Measurements from ENCODE around the gene AP3S2. TPM values are rescaled to one million over a fixed set of nuclear protein-coding genes. Genes with fewer than 3 reads are reported as not detected.
A peak's percentile ranks its signal among the peaks of the same experiment; 100 is the strongest.

AP3S2 gene
- total and polyA plus RNA-seq, 7 donors = 18.0 to 74.3 (median 44.7) TPM

GRCh38 chr15:89910891-89911626 is 17.3 kb upstream of the AP3S2 start:
- 83 to 87% (median 84%) methylated on average over 6 of the region's 6 CpGs for WGBS, 3 donors
- H3K27me3 ChIP-seq (ENCODE audit: insufficient read depth in 3 of 3, low read length in 2 of 3) = no peaks in the 10 kb centered on the region
- H3K27ac ChIP-seq = no peak overlapping the region
- DNase-seq (no peak), ATAC-seq (no peak)
- peak overlapping the region; percentile 91 for H3K4me3 ChIP-seq
- peaks cover 6% of the 10 kb centered on the region for H3K4me1 ChIP-seq
- TF ChIP-seq, protein P1, sequence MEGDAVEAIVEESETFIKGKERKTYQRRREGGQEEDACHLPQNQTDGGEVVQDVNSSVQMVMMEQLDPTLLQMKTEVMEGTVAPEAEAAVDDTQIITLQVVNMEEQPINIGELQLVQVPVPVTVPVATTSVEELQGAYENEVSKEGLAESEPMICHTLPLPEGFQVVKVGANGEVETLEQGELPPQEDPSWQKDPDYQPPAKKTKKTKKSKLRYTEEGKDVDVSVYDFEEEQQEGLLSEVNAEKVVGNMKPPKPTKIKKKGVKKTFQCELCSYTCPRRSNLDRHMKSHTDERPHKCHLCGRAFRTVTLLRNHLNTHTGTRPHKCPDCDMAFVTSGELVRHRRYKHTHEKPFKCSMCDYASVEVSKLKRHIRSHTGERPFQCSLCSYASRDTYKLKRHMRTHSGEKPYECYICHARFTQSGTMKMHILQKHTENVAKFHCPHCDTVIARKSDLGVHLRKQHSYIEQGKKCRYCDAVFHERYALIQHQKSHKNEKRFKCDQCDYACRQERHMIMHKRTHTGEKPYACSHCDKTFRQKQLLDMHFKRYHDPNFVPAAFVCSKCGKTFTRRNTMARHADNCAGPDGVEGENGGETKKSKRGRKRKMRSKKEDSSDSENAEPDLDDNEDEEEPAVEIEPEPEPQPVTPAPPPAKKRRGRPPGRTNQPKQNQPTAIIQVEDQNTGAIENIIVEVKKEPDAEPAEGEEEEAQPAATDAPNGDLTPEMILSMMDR (IDR thresholded peaks at IDR 0.05) = no peak
- no peaks in the 10 kb centered on the region for H3K9me3 ChIP-seq
- intact Hi-C loops (cut with DNase I) = loop anchor here (5.0 kb wide), 2 partner anchors 91 to 161 kb away; partner anchors contain the start of gene ZNF710 (in 1 of the 2)
- peaks cover 0 to 41% of the 10 kb centered on the region in 2 donors for H3K36me3 ChIP-seq (ENCODE audit: insufficient read depth in 1 of 2, low read depth in 1 of 2)

GRCh38 chr15:89909611-89910010 is 15.8 kb upstream of the AP3S2 start:
- WGBS, 3 donors = 25 to 77% (median 31%) methylated on average over 1 to 2 of the region's 2 CpGs
- no peak overlapping the region for H3K27ac ChIP-seq
- H3K9me3 ChIP-seq = no peaks in the 10 kb centered on the region
- no peaks in the 10 kb centered on the region for H3K27me3 ChIP-seq (ENCODE audit: insufficient read depth in 3 of 3, low read length in 2 of 3)
- no peak for ATAC-seq
- intact Hi-C loops (cut with DNase I) = loop anchor here (5.0 to 10.0 kb wide), 3 partner anchors 93 to 315 kb away; partner anchors contain the start of gene ZNF710 (in 1 of the 2)
- TF ChIP-seq, protein P1 (IDR thresholded peaks at IDR 0.05) = no peak
- no peak for DNase-seq
- no peak overlapping the region for H3K4me3 ChIP-seq
- peaks cover 0 to 51% of the 10 kb centered on the region in 2 donors for H3K36me3 ChIP-seq (ENCODE audit: insufficient read depth in 1 of 2, low read depth in 1 of 2)
- peaks cover 6% of the 10 kb centered on the region for H3K4me1 ChIP-seq

DNA sequence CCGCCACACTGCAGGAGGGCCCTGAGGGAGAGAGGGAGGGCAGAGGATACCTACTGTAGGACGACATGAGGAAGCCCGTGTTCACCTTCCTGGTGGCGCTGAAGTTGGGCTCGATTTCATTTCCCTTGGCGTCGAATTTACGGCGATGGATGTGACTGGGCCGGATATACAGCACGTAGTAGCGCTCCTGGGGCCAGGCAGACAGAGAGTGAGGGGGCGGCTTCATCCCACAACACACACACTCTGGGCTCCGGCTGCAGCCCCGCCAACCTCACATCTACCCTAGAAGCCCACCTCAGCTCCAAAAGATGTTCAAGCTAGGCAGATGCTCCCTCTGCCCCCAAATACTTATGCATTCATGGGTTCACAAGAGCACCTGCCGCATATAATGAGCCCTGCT is 14.4 kb upstream of the AP3S2 start:
- TF ChIP-seq, protein P1 (IDR thresholded peaks at IDR 0.05) = no peak
- intact Hi-C loops (cut with DNase I) = loop anchor here in 1 of 2 donors (10.0 kb wide), 1 partner anchor 317 kb away; no protein-coding TSS in a partner anchor
- ATAC-seq = no peak
- no peaks in the 10 kb centered on the region for H3K27me3 ChIP-seq (ENCODE audit: insufficient read depth in 3 of 3, low read length in 2 of 3)
- H3K4me3 ChIP-seq = no peak overlapping the region
- 87 to 93% (median 88%) methylated on average over 16 of the region's 16 CpGs for WGBS, 3 donors
- no peak overlapping the region for H3K27ac ChIP-seq
- peaks cover 0 to 63% of the 10 kb centered on the region in 2 donors for H3K36me3 ChIP-seq (ENCODE audit: insufficient read depth in 1 of 2, low read depth in 1 of 2)
- no peak for DNase-seq
- no peaks in the 10 kb centered on the region for H3K9me3 ChIP-seq
- peaks cover 6% of the 10 kb centered on the region for H3K4me1 ChIP-seq

GRCh38 chr15:89907289-89907688 is 13.5 kb upstream of the AP3S2 start:
- peaks cover 0 to 73% of the 10 kb centered on the region in 2 donors for H3K36me3 ChIP-seq (ENCODE audit: insufficient read depth in 1 of 2, low read depth in 1 of 2)
- H3K27me3 ChIP-seq (ENCODE audit: insufficient read depth in 3 of 3, low read length in 2 of 3) = no peaks in the 10 kb centered on the region
- 93 to 96% (median 94%) methylated on average over 7 of the region's 7 CpGs for WGBS, 3 donors
- ATAC-seq (no peak), DNase-seq (no peak)
- intact Hi-C loops (cut with DNase I) = loop anchor here in 1 of 2 donors (10.0 kb wide), 1 partner anchor 318 kb away; no protein-coding TSS in a partner anchor
- H3K9me3 ChIP-seq = no peaks in the 10 kb centered on the region
- TF ChIP-seq, protein P1 (IDR thresholded peaks at IDR 0.05) = no peak
- no peak overlapping the region for H3K27ac ChIP-seq
- peaks cover 6% of the 10 kb centered on the region for H3K4me1 ChIP-seq
- H3K4me3 ChIP-seq = no peak overlapping the region

Measured in psoas muscle (tissue), 8 donors.